GM08714 (cell line): ENCODE measurements around the gene MLANA.
A peak's percentile ranks its signal among the peaks of the same experiment; 100 is the strongest.

Source experiments
- H3K4me3 ChIP-seq: fragments of 200-500 bp; sonication (Bioruptor generic); 2 replicates; pipeline ENCODE4 v1.5.1; 2014; ENCODE audit warnings: mild to moderate bottlenecking, low read length, inconsistent platforms
- ZNF274 ChIP-seq: IDR thresholded peaks from 2 replicates; pipeline ENCODE4 v1.6.1; 2012; ENCODE audit warnings: mild to moderate bottlenecking, low read depth, low read length

Gene MLANA

DNA sequence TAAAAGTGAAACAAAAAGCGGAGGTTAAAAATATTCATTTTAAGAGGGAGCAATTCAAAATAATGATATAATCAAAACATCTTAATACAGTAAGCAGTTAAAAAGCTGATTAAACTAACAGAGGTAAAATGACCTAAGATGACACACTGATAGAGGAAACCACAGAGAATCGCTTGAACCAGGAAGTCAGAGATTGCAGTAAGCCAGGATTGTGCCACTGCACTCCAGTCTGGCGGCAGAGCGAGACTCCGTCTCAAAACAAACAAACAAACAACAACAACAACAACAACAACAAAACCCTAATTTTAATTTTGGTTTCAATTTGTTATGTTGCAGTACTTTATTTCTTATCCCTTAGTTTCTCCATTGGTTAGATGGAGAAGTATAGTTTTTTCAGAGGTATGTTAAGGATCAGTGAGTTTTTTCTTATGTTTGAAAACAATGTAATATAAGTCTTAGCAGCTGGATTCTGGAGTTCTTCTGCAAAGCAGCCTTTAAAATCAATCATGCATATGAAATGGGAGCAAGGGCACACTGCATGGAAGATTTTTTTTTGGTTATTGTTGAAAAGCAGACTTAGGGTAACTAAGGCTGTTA, 58.5 kb downstream of the MLANA start:
- TF ChIP-seq ZNF274: no peak
- H3K4me3 ChIP-seq: peak overlapping the region; percentile 54; the same call in 1 of the 2 replicates

DNA sequence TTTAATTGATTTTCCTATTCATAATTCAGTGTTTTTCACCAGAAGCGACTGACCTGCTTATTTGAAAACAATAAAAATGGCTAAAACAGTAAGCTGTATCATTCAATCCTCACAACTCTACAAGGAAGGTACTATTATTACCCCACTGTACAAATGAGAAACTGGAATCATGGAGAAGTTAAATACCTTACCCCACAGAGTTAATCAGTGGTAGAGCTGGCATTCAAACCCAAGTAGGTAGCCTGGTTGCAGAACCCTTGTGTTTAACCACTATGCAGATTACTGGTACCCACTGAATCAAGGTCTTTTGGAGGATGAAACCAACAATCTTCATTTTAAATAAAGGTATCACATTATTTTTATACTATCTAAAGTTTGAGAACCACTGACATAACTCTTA, 59.6 kb downstream of the MLANA start:
- no peak overlapping the region for H3K4me3 ChIP-seq

DNA sequence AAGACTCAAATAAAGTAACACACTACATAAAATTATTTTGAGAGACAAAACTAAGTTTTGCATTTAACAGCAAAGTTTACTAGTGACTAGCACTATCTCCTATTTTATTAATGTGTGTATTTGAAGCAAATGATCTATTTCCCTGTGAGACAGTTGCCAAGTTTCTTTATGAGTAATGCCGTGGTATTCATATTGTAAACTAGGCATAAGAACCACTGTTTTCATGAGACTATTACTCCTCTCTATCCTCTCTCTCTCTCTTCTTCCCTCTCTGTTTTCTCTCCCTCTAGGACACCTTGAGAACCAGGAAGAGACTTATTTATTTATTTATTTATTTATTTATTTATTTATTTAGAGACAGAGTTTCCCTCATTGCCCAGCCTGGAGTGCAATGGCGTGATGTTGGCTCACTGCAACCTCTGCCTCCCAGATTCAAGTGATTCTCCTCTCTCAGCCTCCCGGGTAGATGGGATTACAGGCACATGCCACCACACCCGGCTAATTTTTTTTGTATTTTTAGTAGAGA, 61.1 kb downstream of the MLANA start:
- no peak overlapping the region for H3K4me3 ChIP-seq
- TF ChIP-seq ZNF274: no peak

More for the DNA sequence above, 59.6 kb downstream of the MLANA start:
- TF ChIP-seq ZNF274: no peak

DNA sequence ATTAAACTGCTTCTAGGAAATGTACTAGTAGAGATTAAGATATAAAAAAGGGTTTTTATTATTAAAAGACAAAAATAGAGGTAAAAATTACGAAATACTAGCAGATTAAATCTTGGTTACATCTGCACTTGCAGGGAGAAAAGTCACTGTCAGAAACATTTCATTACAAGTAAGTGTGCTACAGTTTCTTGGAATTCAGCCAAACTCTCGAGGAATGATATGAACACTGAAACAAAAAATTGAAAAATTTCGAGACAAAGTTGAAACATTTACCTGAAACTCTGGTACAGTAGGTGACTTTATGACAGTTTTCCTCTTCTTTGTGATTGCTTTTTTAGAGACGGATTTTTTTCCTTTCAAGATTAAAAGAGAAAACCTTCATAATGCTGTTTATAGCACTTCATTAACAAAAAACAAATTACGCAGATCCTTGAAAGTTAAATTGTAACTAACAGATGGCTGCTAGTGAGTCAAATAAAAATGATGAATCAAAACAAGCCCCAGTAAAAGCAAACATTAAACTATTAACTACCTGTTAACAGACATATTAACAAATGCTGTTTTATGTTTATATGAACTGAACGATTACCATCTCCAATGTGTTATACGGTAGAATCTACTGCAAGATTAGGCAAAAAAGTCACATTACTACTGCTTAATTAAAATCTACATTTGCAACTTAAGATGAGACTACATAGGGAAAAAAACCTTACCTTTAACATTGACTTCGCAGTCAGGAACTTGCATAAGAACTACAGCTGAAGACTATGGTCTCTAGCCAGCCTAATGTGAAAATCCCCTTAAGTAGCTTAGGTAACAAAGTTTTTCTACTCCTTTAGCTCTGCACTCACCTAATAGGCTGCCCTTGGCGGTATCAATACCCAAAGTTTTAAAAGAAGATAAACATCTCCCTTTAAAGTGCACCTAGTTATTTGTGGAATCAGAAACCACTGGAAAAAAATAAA, 63.3 kb downstream of the MLANA start:
- H3K4me3 ChIP-seq: no peak overlapping the region
- TF ChIP-seq ZNF274: no peak

DNA sequence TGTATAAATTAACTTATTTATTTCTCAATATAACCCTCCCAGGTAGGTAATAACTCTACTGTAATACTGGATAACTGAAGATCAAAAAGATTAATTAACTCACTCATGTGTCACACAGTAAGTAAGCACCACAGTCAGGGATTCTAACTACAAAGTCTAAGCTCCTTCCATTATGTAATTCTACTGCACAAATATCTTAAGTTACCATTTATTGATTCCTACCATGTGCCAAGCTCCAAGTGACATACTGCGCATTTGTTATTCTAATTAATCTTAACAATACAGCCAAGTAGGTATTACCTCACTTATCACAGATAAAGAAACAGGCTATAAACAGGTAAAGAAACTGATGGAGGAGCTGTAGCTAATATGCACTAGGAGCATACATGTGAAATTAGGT, 66.5 kb downstream of the MLANA start:
- no peak for TF ChIP-seq ZNF274
- H3K4me3 ChIP-seq: no peak overlapping the region

DNA sequence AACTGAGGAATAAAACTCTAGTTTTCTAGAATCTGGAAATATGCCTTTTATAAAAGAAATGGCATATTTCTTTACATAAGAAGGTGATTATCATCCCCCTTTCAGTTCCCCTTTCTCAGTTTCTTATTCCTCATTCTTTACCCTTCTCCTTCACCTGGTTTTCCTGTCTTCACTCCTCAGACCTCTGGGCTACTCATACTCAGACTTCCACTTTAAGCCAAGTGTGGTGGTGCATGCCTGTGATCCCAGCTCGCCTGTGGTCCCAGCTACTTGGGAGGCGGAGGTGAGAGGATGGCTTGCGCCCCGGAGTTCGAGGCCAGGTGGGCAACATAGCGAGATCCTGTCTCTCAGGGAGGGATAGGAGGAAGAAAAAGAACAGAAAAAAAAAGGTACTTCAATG, 67.6 kb downstream of the MLANA start:
- TF ChIP-seq ZNF274: no peak
- H3K4me3 ChIP-seq: no peak overlapping the region
